NCI-H146 treated with DMSO at 0.1 percent for 48 hours (cell line): ENCODE data around the gene ACSL1.
"Not testable (repeated sequence)": the region's sequence is repeated elsewhere in the genome, so short reads cannot be mapped to it uniquely, and the experiment has no call there.

ENCODE experiments used
- DNase-seq: peaks from one replicate; lab custom pipeline; 2025; ENCODE audit not compliant: unreplicated experiment; lab: John Stamatoyannopoulos, UW

Gene ACSL1

GRCh38 chr4:184792950-184793555 is 32.7 kb downstream of the ACSL1 start:
- DNase-seq = no peak

DNA sequence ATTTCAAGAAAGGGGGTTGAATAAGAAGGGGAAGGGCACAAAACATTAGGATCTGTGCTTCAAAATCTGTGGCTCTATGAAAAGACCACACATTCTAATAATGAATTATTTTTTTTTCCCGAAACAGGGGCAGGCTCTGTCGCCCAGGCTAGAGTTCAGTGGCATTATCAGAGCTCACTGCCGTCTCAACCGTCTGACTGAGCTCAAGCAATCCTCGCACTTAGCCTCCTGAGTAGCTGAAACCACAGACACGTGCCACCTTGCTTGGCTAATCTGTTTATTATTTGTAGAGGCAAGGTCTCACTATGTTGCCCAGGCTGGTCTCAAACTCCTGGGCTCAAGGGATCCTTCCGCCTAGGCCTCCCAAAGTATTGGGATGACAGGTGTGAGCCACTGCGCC is 33.4 kb downstream of the ACSL1 start:
- DNase-seq = no peak

DNA sequence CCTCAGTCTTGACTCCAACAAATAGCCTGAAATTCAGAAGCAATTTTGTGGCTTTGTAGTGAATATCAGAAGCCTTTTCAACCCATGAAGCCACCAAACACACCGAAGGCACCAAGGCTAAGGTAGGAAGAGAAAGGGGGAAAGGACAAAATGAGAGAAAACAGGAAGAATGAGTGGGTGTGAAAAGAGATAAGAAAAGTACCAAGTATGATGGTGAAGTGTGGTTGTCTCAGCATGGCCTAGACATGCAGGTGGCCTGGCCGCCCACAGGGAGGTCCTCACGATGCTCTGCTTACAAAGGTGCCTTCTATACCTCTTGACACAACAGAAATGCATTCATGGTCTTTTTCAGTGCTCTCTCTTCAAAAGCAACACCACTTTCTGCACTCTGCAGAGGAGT is 34.9 kb downstream of the ACSL1 start:
- DNase-seq = no peak

DNA sequence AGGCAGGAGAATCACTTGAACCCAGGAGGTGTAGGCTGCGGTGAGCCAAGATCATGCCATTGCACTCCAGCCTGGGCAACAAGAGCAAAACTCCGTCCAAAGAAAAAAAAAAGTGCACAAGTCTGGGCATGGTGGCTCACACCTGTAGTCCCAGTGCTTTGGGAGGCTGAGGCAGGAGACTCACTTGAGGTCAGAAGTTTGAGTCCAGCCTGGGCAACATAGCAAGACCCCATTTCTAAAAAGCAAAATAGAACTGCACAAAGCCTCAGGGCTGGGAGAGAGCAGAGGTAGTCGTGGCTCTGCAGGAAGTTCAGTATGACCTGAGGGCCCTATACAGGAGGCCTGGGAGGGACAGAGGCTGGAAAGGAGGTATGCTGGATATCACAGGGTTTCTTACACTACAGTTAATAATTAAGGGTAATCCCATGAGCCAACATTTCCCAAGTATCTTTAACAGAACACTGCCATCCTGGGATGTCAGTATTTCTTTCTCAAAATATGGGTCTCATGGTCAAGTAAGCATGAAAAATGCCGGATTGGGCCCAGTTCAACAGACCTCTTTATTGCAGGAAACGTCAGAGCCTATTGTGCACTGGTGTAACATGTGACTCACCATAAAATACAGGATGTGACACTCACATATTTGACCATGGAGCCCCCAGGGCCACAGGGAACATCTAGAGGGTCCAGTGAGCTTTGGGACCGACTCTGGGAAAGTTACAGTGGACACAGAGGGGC is 37.8 kb downstream of the ACSL1 start:
- DNase-seq = no peak

- no peak for DNase-seq
These were observed 40.0 kb downstream of the ACSL1 start for GRCh38 chr4:184785813-184786212.

DNA sequence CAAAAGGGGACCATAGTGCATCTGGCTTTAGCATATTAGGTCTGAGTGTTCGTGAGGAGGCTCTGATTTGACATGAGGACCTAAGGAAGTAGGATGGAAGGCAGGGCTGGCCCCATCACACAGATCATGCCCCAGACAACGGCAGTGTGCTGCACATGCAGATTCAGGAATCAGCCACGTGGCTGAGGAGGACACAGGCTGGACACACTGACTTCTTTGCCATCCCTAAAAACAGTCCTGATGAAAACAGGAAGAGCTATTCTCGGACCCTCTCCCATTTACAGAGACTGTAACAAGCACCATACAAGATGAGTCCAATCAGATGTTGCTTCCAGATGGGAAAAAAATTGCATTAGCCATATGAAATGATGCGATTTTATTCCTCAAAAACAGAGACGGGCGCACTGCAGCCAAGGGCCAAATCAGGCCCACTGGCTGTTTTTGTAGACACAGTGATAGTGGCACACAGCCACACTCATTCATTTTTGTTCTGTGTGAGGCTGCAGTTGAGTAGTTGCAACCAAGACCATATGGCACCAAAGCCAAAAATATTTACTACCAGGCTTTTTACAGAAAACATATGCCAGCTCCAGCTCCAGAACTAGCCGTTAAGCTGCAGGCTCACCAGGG is 41.0 kb downstream of the ACSL1 start:
- DNase-seq = no peak

GRCh38 chr4:184782731-184783373 is 42.9 kb downstream of the ACSL1 start:
- no peak for DNase-seq

DNA sequence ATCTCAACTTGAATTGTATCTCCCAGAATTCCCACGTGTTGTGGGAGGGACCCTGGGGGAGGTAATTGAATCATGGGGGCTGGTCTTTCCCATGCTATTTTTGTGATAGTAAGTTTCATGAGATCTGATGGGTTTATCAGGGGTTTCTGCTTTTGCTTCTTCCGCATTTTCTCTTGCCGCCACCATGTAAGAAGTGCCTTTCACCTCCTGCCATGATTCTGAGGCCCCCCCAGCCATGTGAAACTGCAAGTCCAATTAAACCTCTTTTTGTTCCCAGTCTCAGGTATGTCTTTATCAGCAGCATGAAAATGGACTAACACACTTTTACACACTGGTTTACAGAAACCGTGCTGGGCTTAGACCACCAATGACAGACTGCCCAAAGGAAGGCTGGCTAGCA is 46.6 kb downstream of the ACSL1 start:
- DNase-seq = not testable (repeated sequence)

- no peak for DNase-seq
These were observed 47.4 kb downstream of the ACSL1 start for GRCh38 chr4:184778325-184778724.

DNA sequence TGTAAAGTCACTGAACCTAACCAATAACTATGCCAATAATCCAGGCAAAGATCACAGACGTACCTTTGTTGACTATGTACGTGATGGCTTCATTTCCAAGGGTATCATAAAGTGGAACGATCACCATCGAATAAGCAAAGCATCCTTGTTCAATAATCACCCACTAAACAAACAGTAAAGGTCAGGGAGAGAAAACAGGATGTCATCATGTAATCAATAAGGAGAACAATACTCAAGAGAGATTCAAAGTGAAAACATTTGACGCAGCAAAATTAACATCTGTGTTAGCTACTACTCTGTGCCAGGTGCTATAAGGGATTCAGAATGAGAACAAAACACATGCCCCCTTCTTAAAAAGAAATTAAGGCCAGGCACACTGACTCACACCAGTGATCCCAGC is 48.9 kb downstream of the ACSL1 start:
- DNase-seq = no peak

DNA sequence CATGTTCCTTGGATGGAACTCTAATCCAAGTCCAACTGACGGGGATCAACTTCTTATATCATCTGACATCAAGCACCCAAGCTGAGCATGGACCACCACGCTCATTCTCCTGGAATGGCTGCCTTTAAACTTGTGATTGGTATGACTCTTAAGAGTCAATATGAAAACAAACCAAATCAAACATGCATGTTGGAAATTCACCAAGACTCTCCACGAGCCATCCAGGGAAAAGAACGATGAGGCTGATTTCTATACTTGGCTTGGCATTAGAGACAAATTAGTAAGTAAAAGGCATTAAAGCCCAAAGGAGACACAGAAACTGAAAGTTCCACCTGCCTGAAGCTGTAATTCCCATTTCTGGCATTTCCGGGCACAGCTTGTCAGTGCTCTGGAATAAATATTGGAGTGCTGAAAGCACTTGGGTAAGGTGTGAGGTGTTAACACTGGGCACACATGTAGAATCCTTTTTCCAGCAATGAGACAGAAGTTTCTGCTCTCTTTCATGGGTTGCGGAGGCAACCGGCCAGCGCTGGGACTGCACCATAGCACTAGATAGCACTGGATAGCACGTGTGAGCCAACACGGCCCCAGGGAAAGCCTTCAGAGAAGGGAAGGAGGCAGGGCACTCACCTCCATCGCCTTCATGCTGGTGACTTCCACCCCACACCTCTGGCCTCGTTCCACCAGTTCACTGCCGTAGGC is 49.8 kb downstream of the ACSL1 start:
- no peak for DNase-seq

GRCh38 chr4:184774152-184774551 is 51.6 kb downstream of the ACSL1 start:
- DNase-seq = no peak

DNA sequence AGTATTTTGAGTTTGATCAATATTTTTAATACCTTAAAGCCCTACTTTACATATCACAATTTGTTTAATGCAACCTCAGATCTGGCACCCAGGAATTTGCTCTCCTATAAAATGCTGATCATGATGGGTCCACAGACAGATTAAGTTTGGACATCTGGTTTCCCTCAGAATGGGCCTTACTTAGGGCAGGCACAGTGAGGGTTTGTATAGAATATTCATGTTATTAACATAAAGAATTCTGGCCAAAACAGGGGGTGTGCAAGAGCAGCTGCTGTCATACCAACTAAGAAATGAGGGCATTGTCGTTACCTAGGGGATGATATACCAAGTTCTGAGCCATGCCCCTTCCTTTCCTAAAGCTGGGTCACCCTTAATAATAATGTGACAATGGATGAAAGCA is 54.4 kb downstream of the ACSL1 start:
- no peak for DNase-seq

DNA sequence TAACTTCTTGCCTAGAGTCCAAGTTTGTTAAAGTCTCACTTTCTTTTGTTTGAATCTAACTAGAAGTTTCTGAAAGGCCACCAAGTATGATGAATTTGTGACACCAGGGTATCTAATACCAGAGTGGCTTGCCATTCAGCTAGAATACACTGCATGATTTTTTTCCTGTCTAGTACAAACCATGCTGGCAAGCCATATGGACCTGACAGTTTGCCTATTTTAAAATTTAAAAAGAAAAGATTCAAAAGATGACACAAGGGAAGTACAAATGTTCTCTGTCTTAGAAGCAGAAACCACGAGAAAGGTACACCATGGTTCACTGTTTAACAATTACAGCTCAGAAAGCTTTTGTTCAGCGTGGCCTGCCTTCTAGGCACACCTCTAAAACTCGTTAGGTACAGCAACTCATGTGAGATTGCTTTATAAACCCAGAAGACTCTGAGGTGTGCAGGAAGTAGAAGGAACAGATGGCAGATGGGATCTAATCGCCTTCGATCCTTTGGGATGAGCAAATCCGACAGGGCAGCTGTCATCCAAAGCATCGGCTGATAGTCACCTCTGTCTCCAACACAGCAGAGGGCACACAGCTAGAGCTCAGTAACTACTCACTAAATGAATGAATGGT is 56.5 kb downstream of the ACSL1 start:
- DNase-seq = no peak

- no peak for DNase-seq
These were observed 57.5 kb downstream of the ACSL1 start for GRCh38 chr4:184768296-184768695.

DNA sequence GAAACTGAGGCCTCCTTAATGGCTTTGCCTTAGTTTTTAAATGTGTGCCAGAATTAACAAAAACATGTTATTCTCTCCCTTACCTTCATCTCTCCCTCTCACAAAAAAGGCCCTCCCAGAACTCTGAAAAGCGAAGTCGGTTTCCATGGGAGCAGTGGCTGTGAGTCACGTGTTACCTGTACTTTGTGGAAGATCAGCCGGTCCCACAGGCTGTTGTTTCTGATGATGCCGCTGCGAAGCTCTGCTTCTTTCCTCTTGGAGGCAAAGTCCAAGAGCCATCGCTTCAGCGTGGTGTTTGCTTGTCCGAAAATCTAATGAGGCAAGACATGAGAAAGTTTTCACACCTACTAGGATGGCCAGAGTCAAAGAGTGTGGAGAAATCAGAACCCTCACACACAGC is 59.3 kb downstream of the ACSL1 start:
- no peak for DNase-seq

- no peak for DNase-seq
These were observed 60.1 kb downstream of the ACSL1 start for GRCh38 chr4:184765473-184766340.

GRCh38 chr4:184764601-184765000 is 61.2 kb downstream of the ACSL1 start:
- no peak for DNase-seq

- DNase-seq = no peak
These were observed 62.5 kb downstream of the ACSL1 start for GRCh38 chr4:184763150-184763780.
